Measurements from ENCODE around the gene MKNK1. TPM values are rescaled to one million over a fixed set of nuclear protein-coding genes. Genes with fewer than 3 reads are reported as not detected.

Gene MKNK1
- total RNA-seq, 1 experiment from 2014 or later: 40.1 TPM

Other genes with a start within 250 kb of the MKNK1 start
- 25.9 TPM for gene FAAH, start 210.0 kb downstream of the MKNK1 start, total RNA-seq (2021; ENCODE audit: unreplicated experiment)
- 0.05 TPM for gene DMBX1, start 114.4 kb downstream of the MKNK1 start, total RNA-seq (2021; ENCODE audit: unreplicated experiment)
- gene KNCN, start 52.6 kb downstream of the MKNK1 start, total RNA-seq (2021; ENCODE audit: unreplicated experiment): not detected
- 10.5 TPM for gene MOB3C, start 12.5 kb upstream of the MKNK1 start, total RNA-seq (2021; ENCODE audit: unreplicated experiment)
- 39.0 TPM for gene ATPAF1, start 64.1 kb upstream of the MKNK1 start, total RNA-seq (2021; ENCODE audit: unreplicated experiment)
- not detected for gene TEX38, start 67.6 kb upstream of the MKNK1 start, total RNA-seq (2021; ENCODE audit: unreplicated experiment)
- 86.8 TPM for gene EFCAB14, start 114.8 kb upstream of the MKNK1 start, total RNA-seq (2021; ENCODE audit: unreplicated experiment)
- gene CYP4B1, start 194.8 kb upstream of the MKNK1 start, total RNA-seq (2021; ENCODE audit: unreplicated experiment): not detected